EH (cell line): ENCODE results near the gene MTHFD1L.

Experiments
- DNase-seq: peaks from one replicate; pipeline ENCODE4 v3.0.0-alpha.2; 2015; ENCODE audit warnings: low read depth

Gene MTHFD1L

GRCh38 chr6:151015101-151015700, 149.7 kb downstream of the MTHFD1L start:
- no peak for DNase-seq

- no peak for DNase-seq
Measured at GRCh38 chr6:151016107-151016506, 150.6 kb downstream of the MTHFD1L start.

GRCh38 chr6:151018046-151018445, 152.5 kb downstream of the MTHFD1L start:
- peak; percentile 69 for DNase-seq

DNA sequence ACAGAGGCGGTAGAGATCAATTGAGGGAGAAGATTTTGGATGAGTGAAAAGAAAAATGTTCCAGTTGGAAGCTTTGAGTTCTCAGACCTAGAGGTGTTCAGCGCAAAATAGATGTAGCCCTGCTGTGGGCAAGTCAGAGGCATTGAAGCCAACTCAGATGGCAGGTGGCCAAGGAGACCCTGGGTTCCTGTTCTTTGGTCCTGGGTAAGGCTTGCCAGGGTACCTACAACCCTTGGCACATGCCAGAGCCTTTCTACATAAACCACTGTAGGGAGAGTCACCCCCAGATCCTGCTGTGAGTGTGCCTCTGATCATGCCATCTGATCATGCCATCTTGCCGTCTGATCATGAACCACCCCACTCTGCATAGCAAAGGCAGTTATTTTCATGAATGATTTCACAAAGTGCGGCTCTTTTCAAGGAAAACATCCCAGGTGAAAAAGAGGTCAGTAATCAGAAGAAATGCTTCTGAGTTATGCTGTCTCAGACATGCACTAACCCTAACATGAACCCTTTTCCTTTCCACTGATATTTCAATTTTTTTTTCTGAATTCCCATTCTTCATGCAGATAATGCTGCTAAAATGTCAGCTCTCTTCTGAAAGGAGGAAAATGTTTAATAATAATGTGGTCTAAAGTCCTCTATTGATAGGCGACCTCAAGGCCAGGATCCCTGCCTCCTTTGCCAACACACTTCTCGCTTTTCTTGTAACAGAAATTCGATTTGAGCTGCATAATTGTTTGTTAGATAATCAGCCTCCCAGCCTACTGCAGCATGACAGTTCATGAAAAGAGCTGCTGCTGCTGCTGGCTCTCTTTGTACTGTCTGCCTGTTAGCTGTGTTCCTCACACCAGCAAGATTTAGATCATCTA, 153.6 kb downstream of the MTHFD1L start:
- no peak for DNase-seq

GRCh38 chr6:151021896-151022295, 156.4 kb downstream of the MTHFD1L start:
- peak; percentile 63 for DNase-seq

GRCh38 chr6:151022492-151022891, 157.0 kb downstream of the MTHFD1L start:
- DNase-seq, result peak; percentile 34

DNA sequence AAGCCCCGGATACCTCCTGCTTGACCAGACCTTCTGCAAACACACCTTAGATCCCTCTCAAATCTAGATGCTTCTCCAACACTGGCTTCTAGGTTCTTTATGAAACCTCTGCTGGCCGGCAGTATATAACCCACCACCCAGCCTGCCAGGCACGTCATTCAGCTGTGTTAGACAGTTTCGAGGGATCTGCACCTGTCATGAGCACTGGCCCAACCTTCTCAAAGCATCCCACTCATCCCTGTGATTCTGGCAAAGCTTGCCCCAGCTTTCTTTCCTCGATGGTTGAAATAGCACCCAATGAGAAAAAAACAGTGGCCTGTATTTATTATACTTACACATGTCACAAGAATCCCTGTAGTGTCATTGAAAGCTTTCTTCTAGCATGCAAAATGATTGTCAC, 157.8 kb downstream of the MTHFD1L start:
- no peak for DNase-seq

- no peak for DNase-seq
Measured at GRCh38 chr6:151024597-151024996, 159.1 kb downstream of the MTHFD1L start.

GRCh38 chr6:151025076-151025475, 159.6 kb downstream of the MTHFD1L start:
- DNase-seq, result no peak

DNA sequence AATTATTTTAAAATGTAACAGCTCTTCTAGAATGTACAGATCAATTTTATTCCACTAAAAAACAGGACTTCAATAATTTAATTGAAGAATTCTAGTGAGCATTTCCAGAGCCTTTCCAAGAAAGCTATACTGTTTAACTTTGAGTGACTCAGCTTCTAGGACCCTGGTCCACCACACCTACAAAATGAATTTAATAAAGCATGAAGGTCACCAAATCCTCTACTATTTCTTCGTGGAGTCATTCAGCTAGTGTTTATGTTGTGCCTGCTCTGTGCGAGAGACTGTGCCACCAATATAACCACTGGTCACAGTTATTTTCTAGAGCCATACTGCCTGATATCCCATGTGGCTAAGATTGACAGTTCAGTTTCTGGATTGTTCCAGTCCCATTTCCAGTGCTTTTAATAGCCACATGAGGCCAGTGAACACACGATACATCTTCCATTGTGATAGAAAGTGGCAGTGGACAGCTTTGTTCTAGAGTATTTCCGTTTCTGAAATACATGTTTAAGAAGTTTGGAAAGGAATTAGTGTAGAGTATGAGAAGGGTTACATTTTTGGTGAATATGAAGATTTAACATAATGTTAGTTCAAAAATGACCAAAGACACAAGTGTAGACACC, 160.7 kb downstream of the MTHFD1L start:
- no peak for DNase-seq

DNA sequence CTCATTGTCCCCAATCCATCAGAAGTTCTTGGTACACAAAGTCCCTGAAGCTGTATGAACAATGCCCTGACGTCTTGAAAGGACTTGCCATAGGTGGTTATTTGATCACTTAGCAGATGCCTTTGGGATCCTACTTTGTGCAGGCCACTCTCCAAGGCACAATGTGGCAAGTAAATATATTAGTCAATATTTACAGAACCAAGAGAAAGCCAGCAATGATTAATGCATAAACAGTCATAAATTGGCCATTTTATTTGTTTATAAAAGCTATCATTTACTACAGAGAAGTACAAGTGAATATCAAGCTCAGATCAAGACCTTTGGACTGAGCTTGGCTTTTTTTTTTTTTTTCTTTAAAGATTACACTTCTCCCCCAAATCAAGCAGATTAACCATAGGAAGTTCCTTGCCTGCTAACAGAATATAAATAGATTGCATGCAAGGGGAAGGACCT, 161.8 kb downstream of the MTHFD1L start:
- no peak for DNase-seq

GRCh38 chr6:151027936-151028838, 162.7 kb downstream of the MTHFD1L start:
- no peak for DNase-seq

GRCh38 chr6:151029970-151030369, 164.5 kb downstream of the MTHFD1L start:
- DNase-seq, result no peak

DNA sequence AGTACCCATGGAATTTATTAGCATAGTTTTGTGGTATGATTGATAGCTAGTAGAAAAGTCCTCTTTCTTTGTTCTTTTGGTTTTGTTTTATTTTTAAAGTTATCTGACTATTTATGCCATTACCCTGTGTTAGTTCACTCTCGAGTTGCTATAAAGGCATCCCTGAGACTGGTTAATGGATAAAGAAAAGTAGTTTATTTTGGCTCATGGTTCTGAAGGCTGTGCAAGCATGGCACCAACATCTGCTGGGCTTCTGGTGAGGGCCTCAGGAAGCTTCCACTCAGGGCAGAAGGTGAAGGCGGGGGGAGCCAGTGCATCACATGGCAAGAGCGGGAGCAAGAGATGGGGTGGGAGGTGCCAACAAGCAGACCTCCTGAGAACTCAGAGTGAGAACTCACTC, 166.5 kb downstream of the MTHFD1L start:
- DNase-seq, result no peak

- DNase-seq, result no peak
Measured at GRCh38 chr6:151034825-151035781, 169.6 kb downstream of the MTHFD1L start.

GRCh38 chr6:151036211-151036721, 170.8 kb downstream of the MTHFD1L start:
- DNase-seq, result peak; percentile 95

GRCh38 chr6:151036869-151037680, 171.6 kb downstream of the MTHFD1L start:
- no peak for DNase-seq

GRCh38 chr6:151038616-151039015, 173.1 kb downstream of the MTHFD1L start:
- DNase-seq, result no peak

GRCh38 chr6:151040888-151041521, 175.5 kb downstream of the MTHFD1L start:
- DNase-seq, result peak; percentile 100
